ENCODE results near the gene CHURC1.

DNA sequence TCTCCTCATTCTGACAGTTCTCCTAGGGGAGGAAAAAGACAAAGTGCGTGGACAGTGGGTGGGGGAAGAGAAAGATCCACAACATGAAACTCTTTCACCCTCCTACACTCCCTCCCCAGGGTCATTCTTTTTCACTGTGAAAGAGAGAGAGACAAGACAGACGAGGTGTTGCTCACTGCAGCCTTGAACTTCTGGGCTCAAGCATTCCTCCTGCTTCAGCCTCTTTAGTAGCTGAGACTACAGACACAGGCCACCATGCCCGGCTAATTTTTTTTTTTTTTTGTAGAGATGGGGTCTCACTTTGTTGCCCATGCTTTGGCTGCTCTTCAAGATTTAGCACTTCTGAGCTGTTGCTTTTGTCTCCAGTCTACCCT lies 25.5 kb downstream of the CHURC1 start:
- TF ChIP-seq, protein P1, sequence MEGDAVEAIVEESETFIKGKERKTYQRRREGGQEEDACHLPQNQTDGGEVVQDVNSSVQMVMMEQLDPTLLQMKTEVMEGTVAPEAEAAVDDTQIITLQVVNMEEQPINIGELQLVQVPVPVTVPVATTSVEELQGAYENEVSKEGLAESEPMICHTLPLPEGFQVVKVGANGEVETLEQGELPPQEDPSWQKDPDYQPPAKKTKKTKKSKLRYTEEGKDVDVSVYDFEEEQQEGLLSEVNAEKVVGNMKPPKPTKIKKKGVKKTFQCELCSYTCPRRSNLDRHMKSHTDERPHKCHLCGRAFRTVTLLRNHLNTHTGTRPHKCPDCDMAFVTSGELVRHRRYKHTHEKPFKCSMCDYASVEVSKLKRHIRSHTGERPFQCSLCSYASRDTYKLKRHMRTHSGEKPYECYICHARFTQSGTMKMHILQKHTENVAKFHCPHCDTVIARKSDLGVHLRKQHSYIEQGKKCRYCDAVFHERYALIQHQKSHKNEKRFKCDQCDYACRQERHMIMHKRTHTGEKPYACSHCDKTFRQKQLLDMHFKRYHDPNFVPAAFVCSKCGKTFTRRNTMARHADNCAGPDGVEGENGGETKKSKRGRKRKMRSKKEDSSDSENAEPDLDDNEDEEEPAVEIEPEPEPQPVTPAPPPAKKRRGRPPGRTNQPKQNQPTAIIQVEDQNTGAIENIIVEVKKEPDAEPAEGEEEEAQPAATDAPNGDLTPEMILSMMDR (IDR thresholded peaks at IDR 0.05): no peak
- TF ChIP-seq POLR2A (IDR thresholded peaks at IDR 0.05): no peak

Data from uterus (tissue), 2 donors.